PFSK-1 (cell line): Measurements from ENCODE around the gene PAPPA2.

Source experiments
- POLR2AphosphoS5 ChIP-seq: IDR thresholded peaks from 2 replicates; pipeline ENCODE4 v1.6.1; 2012; ENCODE audit warnings: low read depth, mild to moderate bottlenecking, control low read depth, low read length, moderate library complexity
- REST ChIP-seq, 2 experiments: IDR thresholded peaks; 2 replicates each; pipeline versions ENCODE4 v1.6.1 to v1.8.0; 2011 to 2012; ENCODE audit warnings: low read depth in 2 of 2, low read length in 2 of 2, control low read depth in 1 of 2, inconsistent platforms in 1 of 2, mild to moderate bottlenecking in 1 of 2, moderate library complexity in 1 of 2; ENCODE audit not compliant: insufficient read depth in 1 of 2
- TAF1 ChIP-seq: IDR thresholded peaks from 2 replicates; pipeline ENCODE4 v1.6.1; 2012; ENCODE audit warnings: low read length, control low read depth, borderline replicate concordance; ENCODE audit not compliant: insufficient read depth

GRCh38 chr1:176568185-176568584 is 105.2 kb downstream of the PAPPA2 start:
- no peak for TF ChIP-seq TAF1
- no peak for TF ChIP-seq REST (IDR thresholded peaks at IDR 0.05; ENCODE audit: insufficient read depth in 1 of 2, low read depth in 2 of 2, low read length in 2 of 2)
- TF ChIP-seq POLR2AphosphoS5: no peak
